Gastroesophageal sphincter (tissue), 3 donors: Measurements from ENCODE around the gene OSTF1.

ENCODE experiments used
- POLR2A ChIP-seq, 2 donors: fragments of 450-650 bp; IDR thresholded peaks; one replicate each; pipeline ENCODE4 v1.6.1; 2017; ENCODE audit warnings: antibody characterized with exemption in 2 of 2, mild to moderate bottlenecking in 2 of 2, moderate library complexity in 1 of 2
- TF ChIP-seq, protein P1 (sequence below), 4 experiments: fragments of 200-600 bp in 2 of 4; fragments of 450-650 bp in 2 of 4; sonication (generic) in 1 of 4; IDR thresholded peaks; one replicate each; pipeline ENCODE4 v1.5.1; 2017 to 2019; ENCODE audit warnings: antibody characterized with exemption in 4 of 4, mild to moderate bottlenecking in 2 of 4, moderate library complexity in 2 of 4

DNA sequence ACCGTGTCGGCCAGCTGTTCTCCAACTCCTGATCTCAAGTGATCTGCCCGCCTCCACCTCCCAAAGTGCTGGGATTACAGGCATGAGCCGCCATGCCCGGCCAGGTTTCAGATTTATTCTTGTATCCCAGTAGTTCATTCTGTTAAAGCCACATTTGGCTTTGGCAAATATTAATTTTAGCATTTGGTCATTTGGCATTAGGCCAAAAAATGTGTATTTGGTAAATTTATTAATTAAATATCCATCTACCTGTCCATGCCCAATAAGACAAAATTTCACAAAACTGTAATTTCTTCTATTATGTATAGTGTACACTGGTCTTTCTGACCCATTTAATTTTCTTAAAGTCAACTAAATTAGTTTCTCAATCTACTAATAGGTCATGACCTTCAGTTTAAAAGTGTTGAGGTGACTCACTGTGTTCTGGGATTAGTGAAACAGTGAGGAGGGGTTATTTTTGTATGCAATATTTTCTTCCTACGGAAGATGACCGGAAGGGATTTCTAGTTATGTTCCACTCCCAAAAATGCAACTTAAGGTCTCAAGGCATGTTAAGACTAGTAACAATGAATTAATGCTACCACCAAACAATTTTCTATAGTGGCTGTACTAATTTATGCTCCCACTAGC, 21.0 kb downstream of the OSTF1 start:
- TF ChIP-seq, protein P1, sequence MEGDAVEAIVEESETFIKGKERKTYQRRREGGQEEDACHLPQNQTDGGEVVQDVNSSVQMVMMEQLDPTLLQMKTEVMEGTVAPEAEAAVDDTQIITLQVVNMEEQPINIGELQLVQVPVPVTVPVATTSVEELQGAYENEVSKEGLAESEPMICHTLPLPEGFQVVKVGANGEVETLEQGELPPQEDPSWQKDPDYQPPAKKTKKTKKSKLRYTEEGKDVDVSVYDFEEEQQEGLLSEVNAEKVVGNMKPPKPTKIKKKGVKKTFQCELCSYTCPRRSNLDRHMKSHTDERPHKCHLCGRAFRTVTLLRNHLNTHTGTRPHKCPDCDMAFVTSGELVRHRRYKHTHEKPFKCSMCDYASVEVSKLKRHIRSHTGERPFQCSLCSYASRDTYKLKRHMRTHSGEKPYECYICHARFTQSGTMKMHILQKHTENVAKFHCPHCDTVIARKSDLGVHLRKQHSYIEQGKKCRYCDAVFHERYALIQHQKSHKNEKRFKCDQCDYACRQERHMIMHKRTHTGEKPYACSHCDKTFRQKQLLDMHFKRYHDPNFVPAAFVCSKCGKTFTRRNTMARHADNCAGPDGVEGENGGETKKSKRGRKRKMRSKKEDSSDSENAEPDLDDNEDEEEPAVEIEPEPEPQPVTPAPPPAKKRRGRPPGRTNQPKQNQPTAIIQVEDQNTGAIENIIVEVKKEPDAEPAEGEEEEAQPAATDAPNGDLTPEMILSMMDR (IDR thresholded peaks at IDR 0.05), result no peak
- no peak for TF ChIP-seq POLR2A (IDR thresholded peaks at IDR 0.05)
